Measurements from ENCODE around the gene RPS3. TPM values are rescaled to one million over a fixed set of nuclear protein-coding genes. Genes with fewer than 3 reads are reported as not detected.

Gene RPS3
- total RNA-seq, 1 donor from 2014 or later: 511 TPM

- no peaks in the 10 kb centered on the region for H3K9me3 ChIP-seq
- intact Hi-C loops (cut with DNase I): loop anchor here (2.0 kb wide), 1 partner anchor 34 kb away; no protein-coding TSS in a partner anchor
- H3K4me3 ChIP-seq: no peak overlapping the region
- no peaks in the 10 kb centered on the region for H3K27me3 ChIP-seq
- H3K36me3 ChIP-seq: peaks cover 0 to 4% of the 10 kb centered on the region in 2 donors
- TF ChIP-seq, protein P1, sequence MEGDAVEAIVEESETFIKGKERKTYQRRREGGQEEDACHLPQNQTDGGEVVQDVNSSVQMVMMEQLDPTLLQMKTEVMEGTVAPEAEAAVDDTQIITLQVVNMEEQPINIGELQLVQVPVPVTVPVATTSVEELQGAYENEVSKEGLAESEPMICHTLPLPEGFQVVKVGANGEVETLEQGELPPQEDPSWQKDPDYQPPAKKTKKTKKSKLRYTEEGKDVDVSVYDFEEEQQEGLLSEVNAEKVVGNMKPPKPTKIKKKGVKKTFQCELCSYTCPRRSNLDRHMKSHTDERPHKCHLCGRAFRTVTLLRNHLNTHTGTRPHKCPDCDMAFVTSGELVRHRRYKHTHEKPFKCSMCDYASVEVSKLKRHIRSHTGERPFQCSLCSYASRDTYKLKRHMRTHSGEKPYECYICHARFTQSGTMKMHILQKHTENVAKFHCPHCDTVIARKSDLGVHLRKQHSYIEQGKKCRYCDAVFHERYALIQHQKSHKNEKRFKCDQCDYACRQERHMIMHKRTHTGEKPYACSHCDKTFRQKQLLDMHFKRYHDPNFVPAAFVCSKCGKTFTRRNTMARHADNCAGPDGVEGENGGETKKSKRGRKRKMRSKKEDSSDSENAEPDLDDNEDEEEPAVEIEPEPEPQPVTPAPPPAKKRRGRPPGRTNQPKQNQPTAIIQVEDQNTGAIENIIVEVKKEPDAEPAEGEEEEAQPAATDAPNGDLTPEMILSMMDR (IDR thresholded peaks at IDR 0.05): no peak
- H3K4me1 ChIP-seq: no peaks in the 10 kb centered on the region
- H3K27ac ChIP-seq: no peak overlapping the region
- DNase-seq (ENCODE audit: low spot score in 2 of 2): no peak
These were observed 41.9 kb downstream of the RPS3 start for GRCh38 chr11:75440960-75441803.

DNA sequence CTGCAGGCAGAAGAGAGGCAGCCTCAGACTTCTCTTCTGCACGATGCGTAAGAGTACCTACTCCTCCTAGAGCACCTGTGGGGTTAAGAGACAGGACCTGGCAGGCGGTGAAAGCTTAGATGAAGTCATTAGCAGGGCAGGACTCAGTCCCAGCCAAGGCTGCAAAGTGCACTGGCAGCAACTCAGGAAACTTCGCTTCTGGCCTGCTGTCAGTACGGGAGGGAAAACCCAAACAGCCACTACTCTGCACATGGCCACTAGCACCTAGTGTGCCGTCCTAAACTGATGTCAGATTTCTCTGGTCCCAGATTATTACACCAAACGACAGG is 42.5 kb downstream of the RPS3 start:
- Histone ChIP-seq H3K27me3 (no peaks in the 10 kb centered on the region), H3K9me3 (no peaks in the 10 kb centered on the region), H3K4me3 (no peak overlapping the region), H3K36me3 (peaks cover 0 to 4% of the 10 kb centered on the region in 2 donors), H3K4me1 (no peaks in the 10 kb centered on the region), H3K27ac (no peak overlapping the region)
- intact Hi-C loops (cut with DNase I): loop anchor here (2.0 kb wide), 1 partner anchor 35 kb away; no protein-coding TSS in a partner anchor
- TF ChIP-seq, protein P1 (IDR thresholded peaks at IDR 0.05): no peak
- no peak for DNase-seq (ENCODE audit: low spot score in 2 of 2)

GRCh38 chr11:75442161-75442885 is 43.0 kb downstream of the RPS3 start:
- no peaks in the 10 kb centered on the region for H3K4me1 ChIP-seq
- intact Hi-C loops (cut with DNase I): no loop called here
- no peaks in the 10 kb centered on the region for H3K9me3 ChIP-seq
- no peaks in the 10 kb centered on the region for H3K27me3 ChIP-seq
- TF ChIP-seq, protein P1 (IDR thresholded peaks at IDR 0.05): no peak
- no peak for DNase-seq (ENCODE audit: low spot score in 2 of 2)
- no peak overlapping the region for H3K27ac ChIP-seq
- H3K36me3 ChIP-seq: peaks cover 0 to 4% of the 10 kb centered on the region in 2 donors
- no peak overlapping the region for H3K4me3 ChIP-seq

DNA sequence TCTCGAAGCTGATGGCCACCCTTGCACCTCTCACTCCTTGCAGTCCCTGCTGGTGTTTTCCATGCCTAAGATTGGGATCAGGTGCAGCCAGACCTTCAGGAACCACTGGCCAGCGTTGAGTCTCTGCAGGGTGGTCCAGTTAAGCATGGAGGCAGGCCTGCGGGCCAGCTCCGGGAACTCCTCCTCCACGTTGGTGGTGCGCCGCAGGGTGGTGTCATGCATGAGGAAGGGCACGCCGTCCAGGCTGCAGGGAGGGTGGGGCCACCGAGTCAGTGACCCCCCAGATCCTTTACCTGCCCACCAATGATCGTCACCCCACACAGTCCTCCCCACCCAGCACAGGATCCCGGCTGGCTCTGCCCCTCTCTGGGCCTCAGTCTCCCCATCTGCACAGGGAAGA is 43.7 kb downstream of the RPS3 start:
- Histone ChIP-seq H3K9me3 (no peaks in the 10 kb centered on the region), H3K27ac (no peak overlapping the region), H3K27me3 (no peaks in the 10 kb centered on the region), H3K4me1 (no peaks in the 10 kb centered on the region), H3K4me3 (no peak overlapping the region), H3K36me3 (peaks cover 0 to 4% of the 10 kb centered on the region in 2 donors)
- TF ChIP-seq, protein P1 (IDR thresholded peaks at IDR 0.05): no peak
- intact Hi-C loops (cut with DNase I): no loop called here
- DNase-seq (ENCODE audit: low spot score in 2 of 2): no peak

GRCh38 chr11:75445315-75445953 is 46.1 kb downstream of the RPS3 start:
- intact Hi-C loops (cut with DNase I): loop anchor here (1.0 kb wide), 1 partner anchor 87 kb away; no protein-coding TSS in a partner anchor

More at GRCh38 chr11:75445315-75445953, 46.1 kb downstream of the RPS3 start:
- Histone ChIP-seq H3K4me3 (no peak overlapping the region), H3K9me3 (no peaks in the 10 kb centered on the region), H3K27ac (no peak overlapping the region), H3K4me1 (no peaks in the 10 kb centered on the region), H3K27me3 (no peaks in the 10 kb centered on the region), H3K36me3 (peaks cover 0 to 4% of the 10 kb centered on the region in 2 donors)
- DNase-seq (ENCODE audit: low spot score in 2 of 2): peak; percentile 33 to 82
- TF ChIP-seq, protein P1 (IDR thresholded peaks at IDR 0.05): peak; percentile 94 to 96 (median 95)

Data from ascending aorta (tissue), 2 donors.